GM19397 (cell line): ENCODE measurements around the gene MAP1LC3B.

Experiments
- ATAC-seq: cut with Tn5 transposase; IDR thresholded peaks from one replicate; pipeline ENCODE4 v1.9.1; 2021; ENCODE audit warnings: mild to moderate bottlenecking, moderate library complexity; ENCODE audit not compliant: unreplicated experiment

The MAP1LC3B gene

GRCh38 chr16:87391950-87392820 lies at the start of gene MAP1LC3B:
Gene MAP1LC3B, plus strand, starts transcription at chr16:87392336. Its CDS starts 92 bp downstream, at chr16:87392428.
- peak; percentile 72 for ATAC-seq

- ATAC-seq: no peak
Observed at GRCh38 chr16:87342504-87342903, 49.6 kb upstream of the MAP1LC3B start.

GRCh38 chr16:87342978-87343752 lies 49.0 kb upstream of the MAP1LC3B start:
- ATAC-seq: no peak

- no peak for ATAC-seq
Observed at GRCh38 chr16:87343753-87344050, 48.4 kb upstream of the MAP1LC3B start.

- ATAC-seq: no peak
Observed at GRCh38 chr16:87344165-87344930, 47.8 kb upstream of the MAP1LC3B start.

- no peak for ATAC-seq
Observed at GRCh38 chr16:87344931-87345631, 47.1 kb upstream of the MAP1LC3B start.

GRCh38 chr16:87345726-87346424 lies 46.3 kb upstream of the MAP1LC3B start:
- no peak for ATAC-seq

GRCh38 chr16:87346517-87347060 lies 45.5 kb upstream of the MAP1LC3B start:
- ATAC-seq: no peak

GRCh38 chr16:87347932-87348615 lies 44.1 kb upstream of the MAP1LC3B start:
- no peak for ATAC-seq

- no peak for ATAC-seq
Observed at GRCh38 chr16:87348616-87349157, 43.4 kb upstream of the MAP1LC3B start.

- ATAC-seq: no peak
Observed at GRCh38 chr16:87350031-87350430, 42.1 kb upstream of the MAP1LC3B start.

- ATAC-seq: no peak
Observed at GRCh38 chr16:87350681-87351319, 41.3 kb upstream of the MAP1LC3B start.

- no peak for ATAC-seq
Observed at GRCh38 chr16:87351320-87351698, 40.8 kb upstream of the MAP1LC3B start.

- no peak for ATAC-seq
Observed at GRCh38 chr16:87352818-87353217, 39.3 kb upstream of the MAP1LC3B start.

GRCh38 chr16:87353613-87354012 lies 38.5 kb upstream of the MAP1LC3B start:
- no peak for ATAC-seq

GRCh38 chr16:87356491-87356853 lies 35.7 kb upstream of the MAP1LC3B start:
- no peak for ATAC-seq

- no peak for ATAC-seq
Observed at GRCh38 chr16:87358250-87358649, 33.9 kb upstream of the MAP1LC3B start.

- ATAC-seq: no peak
Observed at GRCh38 chr16:87358696-87359095, 33.4 kb upstream of the MAP1LC3B start.

- no peak for ATAC-seq
Observed at GRCh38 chr16:87359121-87359520, 33.0 kb upstream of the MAP1LC3B start.
